Measurements from ENCODE around the gene NPTXR. TPM values are rescaled to one million over a fixed set of nuclear protein-coding genes. Genes with fewer than 3 reads are reported as not detected.

NPTXR gene
- total RNA-seq, 1 donor from 2014 or later, result 0.34 TPM

Other genes with a start within 250 kb of the NPTXR start
- gene FAM227A, start 187.6 kb downstream of the NPTXR start, total RNA-seq, result 0.34 and 0.65 TPM in 2 replicates
- gene CBY1, start 187.4 kb downstream of the NPTXR start, total RNA-seq, result 15.1 and 18.4 TPM in 2 replicates
- 59.8 and 76.6 TPM in 2 replicates for gene TOMM22, start 162.1 kb downstream of the NPTXR start, total RNA-seq
- 98.4 and 117 TPM in 2 replicates for gene JOSD1, start 143.1 kb downstream of the NPTXR start, total RNA-seq
- gene GTPBP1, start 138.1 kb downstream of the NPTXR start, total RNA-seq, result 35.1 and 46.7 TPM in 2 replicates
- gene SUN2, start 88.0 kb downstream of the NPTXR start, total RNA-seq, result 186 and 260 TPM in 2 replicates
- 15.3 and 16.3 TPM in 2 replicates for gene DNAL4, start 49.9 kb downstream of the NPTXR start, total RNA-seq
- 22.1 and 32.4 TPM in 2 replicates for gene CBX6, start 28.2 kb upstream of the NPTXR start, total RNA-seq
- gene APOBEC3A, start 113.6 kb upstream of the NPTXR start, total RNA-seq, result not detected in 2 replicates
- under 0.01 and 2.5 TPM in 2 replicates for gene APOBEC3B, start 138.3 kb upstream of the NPTXR start, total RNA-seq
- gene APOBEC3C, start 170.2 kb upstream of the NPTXR start, total RNA-seq, result 0.68 and 3.9 TPM in 2 replicates
- 1.3 and 3.4 TPM in 2 replicates for gene APOBEC3D, start 177.1 kb upstream of the NPTXR start, total RNA-seq
- 2.7 and 4.8 TPM in 2 replicates for gene APOBEC3F, start 196.8 kb upstream of the NPTXR start, total RNA-seq
- 6.0 and 10.0 TPM in 2 replicates for gene APOBEC3G, start 233.2 kb upstream of the NPTXR start, total RNA-seq